AG09309 (cell line): ENCODE results near the gene NBPF3.
"Not testable (repeated sequence)": the region's sequence is repeated elsewhere in the genome, so short reads cannot be mapped to it uniquely, and the experiment has no call there.

Experiments
- DNase-seq: peaks from one replicate; pipeline ENCODE4 v3.0.0-alpha.2; 2010; ENCODE audit warnings: low read depth
- H3K4me3 ChIP-seq: 2 replicates; pipeline ENCODE4 v1.5.1; 2011; ENCODE audit warnings: mild to moderate bottlenecking, low read depth, low read length, moderate library complexity; ENCODE audit not compliant: control insufficient read depth
- CTCF ChIP-seq: IDR thresholded peaks from 2 replicates; pipeline ENCODE4 v1.5.1; 2011; ENCODE audit warnings: mild to moderate bottlenecking, low read depth, low read length, inconsistent platforms; ENCODE audit not compliant: insufficient read depth, control insufficient read depth; ENCODE audit errors: missing control alignments

The NBPF3 gene

GRCh38 chr1:21469581-21469980 is 29.6 kb downstream of the NBPF3 start:
- DNase-seq: no peak
- no peak overlapping the region for H3K4me3 ChIP-seq
- TF ChIP-seq CTCF: no peak

- DNase-seq: no peak
- TF ChIP-seq CTCF: no peak
- no peak overlapping the region for H3K4me3 ChIP-seq
These were observed 32.9 kb downstream of the NBPF3 start for GRCh38 chr1:21472861-21473260.

- TF ChIP-seq CTCF: no peak
- DNase-seq: no peak
- no peak overlapping the region for H3K4me3 ChIP-seq
These were observed 38.4 kb downstream of the NBPF3 start for GRCh38 chr1:21478356-21478755.

GRCh38 chr1:21483881-21484280 is 43.9 kb downstream of the NBPF3 start:
- not testable (repeated sequence) for H3K4me3 ChIP-seq, DNase-seq

- TF ChIP-seq CTCF: no peak
- no peak for DNase-seq
- no peak overlapping the region for H3K4me3 ChIP-seq
These were observed 49.2 kb downstream of the NBPF3 start for GRCh38 chr1:21489146-21489545.

GRCh38 chr1:21490774-21491487 is 51.0 kb downstream of the NBPF3 start:
- H3K4me3 ChIP-seq: no peak overlapping the region
- peak; percentile 52 for DNase-seq
- peak; percentile 91 for TF ChIP-seq CTCF

- no peak for TF ChIP-seq CTCF
- no peak for DNase-seq
- no peak overlapping the region for H3K4me3 ChIP-seq
These were observed 51.8 kb downstream of the NBPF3 start for GRCh38 chr1:21491488-21492355.
